Measurements from ENCODE around the gene SND1. TPM values are rescaled to one million over a fixed set of nuclear protein-coding genes. Genes with fewer than 3 reads are reported as not detected.

SND1 gene
- total RNA-seq, 4 donors from 2014 or later, result 64.3 to 77.0 (median 70.4) TPM

DNA sequence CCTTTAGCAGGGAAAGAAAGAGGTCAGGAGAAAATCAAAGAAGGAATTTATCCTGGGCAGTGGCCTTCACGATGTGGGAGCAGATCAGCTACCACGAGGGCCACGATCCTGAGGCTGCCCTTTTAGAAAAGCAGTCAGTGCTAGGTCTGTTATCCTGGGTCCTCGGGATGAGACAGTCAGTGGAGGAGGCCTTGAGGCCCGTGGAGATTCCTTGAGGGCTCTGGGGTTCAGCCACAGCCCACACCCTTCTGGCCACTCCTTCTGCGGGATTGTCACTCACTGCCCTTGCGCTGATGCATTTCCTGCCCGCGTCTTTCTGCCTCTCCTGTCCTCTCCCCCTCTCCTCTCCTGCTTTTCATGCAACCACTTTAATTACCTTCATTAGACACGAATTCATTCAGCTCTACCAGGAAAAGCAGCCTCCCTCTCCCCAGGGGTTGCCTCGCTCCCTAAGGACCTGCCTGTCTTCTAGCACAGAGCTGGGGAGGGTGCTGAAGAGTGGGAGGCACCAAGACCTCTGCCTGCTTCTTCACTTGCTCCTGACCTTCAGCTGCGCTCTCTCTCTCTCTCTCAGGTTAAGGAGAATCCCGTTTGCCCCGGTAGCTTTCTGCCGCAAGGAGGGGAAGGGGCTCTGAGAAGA, 421.8 kb downstream of the SND1 start:
- in situ Hi-C loops (cut with MboI; ENCODE audit: low pct_ligation_motif_present in 1 of 4, low pct_unique_long_range_greater_than_20kb in 1 of 4, low sequenced_read_pairs in 3 of 4) (no loop called here), intact Hi-C loops (cut with DNase I; ENCODE audit: low total_unique reads) (no loop called here)
- Histone ChIP-seq H3K4me3 (no peak overlapping the region), H3K36me3 (no peaks in the 10 kb centered on the region), H3K4me1 (peaks cover 0 to 11% (median 8%) of the 10 kb centered on the region in 4 donors), H3K27ac (no peak overlapping the region), H3K27me3 (no peaks in the 10 kb centered on the region), H3K9me3 (no peaks in the 10 kb centered on the region)
- 70 to 88% methylated on average over 2 to 15 of the region's 15 CpGs for WGBS, 2 donors (ENCODE audit: low coverage in 1 of 2)
- TF ChIP-seq EP300 (IDR thresholded peaks at IDR 0.05; ENCODE audit: low read depth), result no peak
- no peak for TF ChIP-seq POLR2AphosphoS5 (IDR thresholded peaks at IDR 0.05)
- TF ChIP-seq, protein P1, sequence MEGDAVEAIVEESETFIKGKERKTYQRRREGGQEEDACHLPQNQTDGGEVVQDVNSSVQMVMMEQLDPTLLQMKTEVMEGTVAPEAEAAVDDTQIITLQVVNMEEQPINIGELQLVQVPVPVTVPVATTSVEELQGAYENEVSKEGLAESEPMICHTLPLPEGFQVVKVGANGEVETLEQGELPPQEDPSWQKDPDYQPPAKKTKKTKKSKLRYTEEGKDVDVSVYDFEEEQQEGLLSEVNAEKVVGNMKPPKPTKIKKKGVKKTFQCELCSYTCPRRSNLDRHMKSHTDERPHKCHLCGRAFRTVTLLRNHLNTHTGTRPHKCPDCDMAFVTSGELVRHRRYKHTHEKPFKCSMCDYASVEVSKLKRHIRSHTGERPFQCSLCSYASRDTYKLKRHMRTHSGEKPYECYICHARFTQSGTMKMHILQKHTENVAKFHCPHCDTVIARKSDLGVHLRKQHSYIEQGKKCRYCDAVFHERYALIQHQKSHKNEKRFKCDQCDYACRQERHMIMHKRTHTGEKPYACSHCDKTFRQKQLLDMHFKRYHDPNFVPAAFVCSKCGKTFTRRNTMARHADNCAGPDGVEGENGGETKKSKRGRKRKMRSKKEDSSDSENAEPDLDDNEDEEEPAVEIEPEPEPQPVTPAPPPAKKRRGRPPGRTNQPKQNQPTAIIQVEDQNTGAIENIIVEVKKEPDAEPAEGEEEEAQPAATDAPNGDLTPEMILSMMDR (IDR thresholded peaks at IDR 0.05), result no peak
- TF ChIP-seq POLR2A (IDR thresholded peaks at IDR 0.05), result no peak
- no peak for DNase-seq

DNA sequence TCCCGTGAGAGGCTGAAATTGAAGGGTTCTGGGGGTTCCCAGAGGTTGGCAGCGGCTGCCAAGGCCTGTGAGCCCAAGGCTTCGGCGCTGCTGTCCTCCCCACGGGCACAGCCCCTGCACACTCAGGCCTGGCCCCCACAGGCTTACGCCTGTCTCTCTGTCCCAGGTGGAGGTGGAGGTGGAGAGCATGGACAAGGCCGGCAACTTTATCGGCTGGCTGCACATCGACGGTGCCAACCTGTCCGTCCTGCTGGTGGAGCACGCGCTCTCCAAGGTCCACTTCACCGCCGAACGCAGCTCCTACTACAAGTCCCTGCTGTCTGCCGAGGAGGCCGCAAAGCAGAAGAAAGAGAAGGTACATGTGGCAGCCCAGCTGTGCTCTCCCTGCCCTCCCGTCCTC, 422.3 kb downstream of the SND1 start:
- whole genome bisulfite sequencing, 2 donors (ENCODE audit: low coverage in 1 of 2), result 93% methylated on average over 19 of the region's 19 CpGs; no CpG with 5 or more reads in 1 of the 2 donors

DNA sequence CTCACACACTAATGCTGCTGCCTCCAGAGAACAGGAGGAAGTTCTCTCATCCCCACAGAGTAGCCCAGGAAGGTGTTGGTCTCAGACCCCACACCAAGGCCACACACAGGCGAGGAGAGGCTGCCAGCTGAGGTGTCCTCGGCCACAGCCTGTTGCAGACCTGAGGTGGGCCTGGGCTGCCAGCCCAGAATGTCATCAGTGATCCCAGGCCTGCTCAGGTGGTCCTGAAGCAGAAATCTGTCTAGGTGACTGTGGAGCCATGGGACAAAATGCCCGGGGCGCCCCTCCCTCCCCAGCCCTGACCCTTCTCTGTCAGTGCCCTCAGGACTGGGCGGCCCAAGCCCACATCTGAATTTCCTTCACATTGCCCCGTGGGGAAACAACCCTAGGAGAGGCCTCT, 422.7 kb downstream of the SND1 start:
- in situ Hi-C loops (cut with MboI; ENCODE audit: low pct_ligation_motif_present in 1 of 4, low pct_unique_long_range_greater_than_20kb in 1 of 4, low sequenced_read_pairs in 3 of 4) (no loop called here), intact Hi-C loops (cut with DNase I; ENCODE audit: low total_unique reads) (no loop called here)
- no peak overlapping the region for H3K27ac ChIP-seq
- no peaks in the 10 kb centered on the region for H3K27me3 ChIP-seq
- no peaks in the 10 kb centered on the region for H3K9me3 ChIP-seq
- WGBS, 2 donors (ENCODE audit: low coverage in 1 of 2), result 84% methylated on average over 6 of the region's 6 CpGs; no CpG with 5 or more reads in 1 of the 2 donors
- peaks cover 0 to 11% (median 8%) of the 10 kb centered on the region in 4 donors for H3K4me1 ChIP-seq
- DNase-seq, result no peak
- H3K4me3 ChIP-seq, result no peak overlapping the region
- H3K36me3 ChIP-seq, result no peaks in the 10 kb centered on the region
- TF ChIP-seq POLR2AphosphoS5 (IDR thresholded peaks at IDR 0.05) (no peak), POLR2A (IDR thresholded peaks at IDR 0.05) (no peak), EP300 (IDR thresholded peaks at IDR 0.05; ENCODE audit: low read depth) (no peak)
- TF ChIP-seq, protein P1 (IDR thresholded peaks at IDR 0.05), result no peak

More for the DNA sequence above, 422.3 kb downstream of the SND1 start:
- Histone ChIP-seq H3K27me3 (no peaks in the 10 kb centered on the region), H3K9me3 (no peaks in the 10 kb centered on the region), H3K4me1 (peaks cover 0 to 11% (median 8%) of the 10 kb centered on the region in 4 donors), H3K4me3 (no peak overlapping the region), H3K36me3 (no peaks in the 10 kb centered on the region), H3K27ac (no peak overlapping the region)
- intact Hi-C loops (cut with DNase I; ENCODE audit: low total_unique reads), result no loop called here
- TF ChIP-seq POLR2A (IDR thresholded peaks at IDR 0.05) (no peak), EP300 (IDR thresholded peaks at IDR 0.05; ENCODE audit: low read depth) (no peak), POLR2AphosphoS5 (IDR thresholded peaks at IDR 0.05) (no peak)
- TF ChIP-seq, protein P1 (IDR thresholded peaks at IDR 0.05), result no peak
- in situ Hi-C loops (cut with MboI; ENCODE audit: low pct_ligation_motif_present in 1 of 4, low pct_unique_long_range_greater_than_20kb in 1 of 4, low sequenced_read_pairs in 3 of 4), result no loop called here
- DNase-seq, result no peak

DNA sequence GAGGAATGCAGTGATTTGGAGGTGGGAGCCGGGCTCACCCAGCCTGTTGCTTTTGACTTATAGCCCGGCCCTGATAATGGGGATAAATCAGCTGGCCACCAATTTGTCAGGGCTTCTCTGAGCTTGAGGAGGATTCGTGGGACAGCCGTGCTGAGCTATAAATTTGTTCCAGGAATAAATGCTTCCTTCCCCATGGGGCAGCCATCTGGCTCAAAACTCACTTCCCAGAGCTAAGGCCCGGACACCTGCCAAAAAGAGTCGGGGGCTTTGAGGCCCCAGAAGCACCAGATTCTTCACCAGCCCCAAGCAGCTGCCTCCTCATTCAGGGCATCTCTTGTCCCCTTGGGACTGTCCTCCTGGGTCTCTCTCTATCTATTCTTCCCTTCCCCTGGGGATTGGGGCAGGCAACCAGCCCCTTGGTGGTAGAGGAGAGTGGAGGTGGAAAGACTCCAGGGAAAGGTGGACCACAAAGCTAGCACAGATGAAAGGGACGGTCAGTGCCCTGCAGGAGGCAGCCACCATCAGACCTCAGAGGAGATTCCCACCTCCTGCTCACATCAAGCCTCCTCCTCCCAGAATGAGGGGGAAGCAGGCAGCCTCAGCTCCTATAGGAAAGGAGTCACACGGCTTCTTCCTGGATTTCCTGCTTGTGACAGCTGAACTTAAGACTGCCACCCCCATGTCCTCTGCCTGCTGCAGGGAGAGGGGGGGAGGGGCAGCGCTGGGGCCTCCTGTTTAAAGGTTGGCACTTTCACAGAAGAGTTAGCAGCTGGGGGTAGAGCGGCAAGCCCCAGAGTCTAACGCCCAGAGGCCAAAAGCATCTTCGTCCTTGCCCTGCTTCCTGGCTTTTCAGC, 423.5 kb downstream of the SND1 start:
- H3K9me3 ChIP-seq, result no peaks in the 10 kb centered on the region
- no peak overlapping the region for H3K4me3 ChIP-seq
- WGBS, 2 donors (ENCODE audit: low coverage in 1 of 2), result 88% methylated on average over 12 of the region's 12 CpGs; no CpG with 5 or more reads in 1 of the 2 donors
- no peak for TF ChIP-seq POLR2A (IDR thresholded peaks at IDR 0.05)
- in situ Hi-C loops (cut with MboI; ENCODE audit: low pct_ligation_motif_present in 1 of 4, low pct_unique_long_range_greater_than_20kb in 1 of 4, low sequenced_read_pairs in 3 of 4) (no loop called here), intact Hi-C loops (cut with DNase I; ENCODE audit: low total_unique reads) (no loop called here)
- H3K27ac ChIP-seq, result no peak overlapping the region
- H3K36me3 ChIP-seq, result no peaks in the 10 kb centered on the region
- H3K27me3 ChIP-seq, result no peaks in the 10 kb centered on the region
- no peak for DNase-seq
- peaks cover 0 to 11% (median 8%) of the 10 kb centered on the region in 4 donors for H3K4me1 ChIP-seq

All from transverse colon (tissue), 4 donors.